NCI-H2171 treated with DMSO at 0.1 percent for 48 hours (cell line): ENCODE data around the gene RNF32.
"Not testable (repeated sequence)": the region's sequence is repeated elsewhere in the genome, so short reads cannot be mapped to it uniquely, and the experiment has no call there.

ENCODE experiments used
- DNase-seq: peaks from one replicate; lab custom pipeline; 2025; lab: John Stamatoyannopoulos, UW

The RNF32 gene

DNA sequence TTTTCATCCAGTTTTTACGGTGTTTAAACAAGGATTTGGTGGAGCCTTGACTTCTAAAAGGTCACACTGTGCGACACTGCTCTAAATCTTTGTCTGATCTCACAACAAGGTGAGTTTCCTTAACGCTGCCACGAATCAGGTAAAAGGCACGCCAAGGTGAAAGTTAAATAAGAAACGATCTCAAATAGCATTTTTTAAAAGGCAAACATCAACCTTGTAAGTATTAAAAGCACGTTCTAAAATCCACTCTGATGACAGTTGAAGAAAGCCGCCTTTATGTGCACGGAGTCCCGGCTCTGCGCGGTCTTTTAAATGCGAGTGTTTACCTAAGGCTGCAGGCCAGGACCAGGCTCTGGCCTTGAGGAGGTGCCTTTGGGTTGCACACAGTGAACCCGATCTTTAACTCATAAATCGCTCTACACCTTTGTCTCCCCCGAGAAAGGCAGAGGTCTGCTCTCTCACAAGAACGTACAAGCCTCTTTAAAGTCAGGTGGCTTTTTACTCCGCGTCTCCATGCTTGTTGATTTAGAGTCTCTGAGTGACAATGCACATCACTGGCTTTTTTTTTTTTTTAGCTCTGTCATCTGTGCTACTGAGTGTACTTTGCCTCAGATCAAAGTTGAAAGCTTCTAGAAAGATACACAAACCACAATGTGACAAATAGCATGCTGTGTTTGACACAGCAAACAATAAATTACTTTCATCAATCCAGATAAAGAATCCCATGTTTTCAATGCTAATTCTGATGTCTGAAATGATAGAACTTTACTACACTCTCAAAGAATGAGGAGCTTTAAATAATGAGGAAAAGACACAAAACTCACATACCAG lies 25.9 kb upstream of the RNF32 start:
- no peak for DNase-seq

DNA sequence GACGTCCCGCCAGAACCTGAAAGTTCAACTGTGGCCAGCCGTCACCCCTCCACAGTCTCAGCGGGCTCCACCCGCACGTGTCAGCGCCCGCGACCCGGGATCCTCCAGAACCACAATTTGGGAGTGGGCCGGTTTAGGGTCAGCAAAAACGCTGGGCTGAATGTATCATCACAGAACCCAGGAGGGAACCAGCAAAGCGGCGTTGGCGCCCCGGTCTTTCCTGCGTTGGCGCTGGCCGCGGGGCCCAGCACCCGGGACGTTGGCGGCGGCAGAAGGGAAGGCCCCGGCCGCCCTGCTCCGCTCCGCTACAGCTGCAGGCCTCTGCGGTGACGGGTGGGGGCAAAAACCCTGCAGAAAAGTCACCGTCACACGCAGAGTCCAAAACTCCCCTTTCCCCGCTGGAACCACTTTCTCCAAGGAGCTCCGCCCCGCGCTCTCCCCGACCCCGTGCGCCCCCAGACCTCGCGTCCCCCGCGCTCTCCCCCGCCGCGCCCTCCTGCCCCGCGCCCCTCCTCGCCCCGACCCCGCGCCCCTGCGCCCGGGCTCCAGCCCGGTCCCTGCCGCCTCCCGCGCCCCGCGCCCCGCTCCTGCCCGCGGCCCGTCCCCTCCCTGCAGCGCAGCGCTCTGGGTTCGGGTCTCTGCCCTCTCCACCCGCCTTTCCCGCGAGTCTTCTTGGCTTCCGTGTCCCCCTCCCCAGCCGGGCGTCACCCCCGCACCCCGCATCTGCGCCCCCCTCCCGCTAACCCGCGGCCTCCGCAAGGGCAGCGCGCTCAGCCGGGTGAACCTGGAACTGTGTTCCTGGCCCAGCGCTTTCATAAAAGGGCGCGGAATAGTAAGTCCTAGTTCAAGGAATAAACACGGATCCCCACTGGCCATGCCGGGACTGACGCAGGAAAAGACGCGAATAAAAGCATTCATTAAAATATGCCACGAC lies 24.0 kb upstream of the RNF32 start:
- no peak for DNase-seq

DNA sequence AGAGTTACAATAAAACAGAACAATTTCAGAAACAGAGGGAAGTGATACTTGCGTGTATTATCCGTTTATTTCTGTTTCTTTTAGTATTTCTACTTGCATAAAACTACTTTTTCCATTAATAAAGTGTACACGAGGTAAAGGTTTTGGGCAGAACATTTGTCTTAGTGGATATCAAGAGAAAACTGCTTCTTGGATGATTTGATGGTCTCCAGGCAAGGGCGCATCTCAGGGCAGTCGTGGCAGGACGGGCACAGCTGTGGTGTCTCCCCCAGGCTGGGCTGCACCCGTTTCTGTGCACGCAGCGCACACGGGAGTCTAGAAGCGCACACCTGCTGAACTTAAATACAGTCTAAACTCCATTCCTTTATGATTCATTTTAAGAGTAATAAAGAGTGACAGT lies 23.4 kb upstream of the RNF32 start:
- DNase-seq = no peak

DNA sequence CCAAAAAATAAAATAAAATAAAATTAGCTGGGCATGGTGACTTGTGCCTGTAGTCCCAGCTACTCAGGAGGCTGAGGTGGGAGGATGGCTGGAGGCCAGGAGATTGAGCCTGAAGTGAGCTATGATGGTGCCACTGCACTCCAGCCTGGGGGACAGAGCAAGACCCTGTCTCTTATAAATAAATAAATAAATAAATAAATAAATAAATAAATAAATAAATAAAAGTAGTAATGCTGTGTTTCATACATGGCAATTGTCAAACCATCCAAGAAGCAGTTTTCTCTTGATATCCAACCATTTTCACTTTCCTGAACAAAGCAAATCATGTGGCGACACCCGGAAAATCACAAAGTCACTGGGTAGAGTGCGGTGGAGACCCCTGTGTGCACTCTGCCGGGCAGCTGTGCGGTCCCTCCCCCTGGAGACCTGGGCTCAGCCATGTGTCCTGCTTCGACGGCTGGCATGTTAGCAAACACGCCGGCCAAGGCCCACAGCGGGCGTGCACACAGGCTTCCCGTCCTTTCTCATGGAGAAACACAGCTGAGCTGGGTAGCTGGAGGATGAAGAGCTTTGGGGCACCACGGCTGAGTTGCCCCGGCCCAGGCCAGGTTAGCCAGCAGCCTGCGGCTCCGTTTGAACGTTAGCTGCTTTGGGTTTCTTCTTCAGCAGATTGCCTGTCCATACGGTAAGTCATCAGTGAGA lies 22.3 kb upstream of the RNF32 start:
- no peak for DNase-seq

GRCh38 chr7:156618780-156619367 lies 21.7 kb upstream of the RNF32 start:
- DNase-seq = no peak

GRCh38 chr7:156619488-156620290 lies 20.9 kb upstream of the RNF32 start:
- DNase-seq = not testable (repeated sequence)

- DNase-seq = no peak
These were observed 20.3 kb upstream of the RNF32 start for GRCh38 chr7:156620291-156620675.

- no peak for DNase-seq
These were observed 18.9 kb upstream of the RNF32 start for GRCh38 chr7:156621652-156622051.

DNA sequence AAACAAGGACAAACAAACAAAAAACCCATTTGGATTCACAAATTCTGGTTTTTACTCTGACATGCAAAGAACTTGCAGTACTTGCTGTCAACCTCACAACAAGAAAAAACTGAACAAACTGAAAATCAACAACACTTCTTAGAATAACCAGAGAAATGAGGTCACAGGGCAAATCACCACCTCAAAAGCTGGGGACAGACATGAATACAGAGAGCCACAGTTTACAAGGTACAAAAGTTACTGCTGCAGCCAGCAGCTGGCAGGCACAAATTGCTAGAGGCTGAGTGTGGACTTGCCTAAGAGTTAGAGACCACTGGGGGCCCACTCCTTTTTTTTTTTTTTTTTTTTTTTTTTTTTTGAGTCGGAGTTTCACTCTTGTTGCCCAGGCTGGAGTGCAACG lies 15.0 kb upstream of the RNF32 start:
- DNase-seq = no peak

DNA sequence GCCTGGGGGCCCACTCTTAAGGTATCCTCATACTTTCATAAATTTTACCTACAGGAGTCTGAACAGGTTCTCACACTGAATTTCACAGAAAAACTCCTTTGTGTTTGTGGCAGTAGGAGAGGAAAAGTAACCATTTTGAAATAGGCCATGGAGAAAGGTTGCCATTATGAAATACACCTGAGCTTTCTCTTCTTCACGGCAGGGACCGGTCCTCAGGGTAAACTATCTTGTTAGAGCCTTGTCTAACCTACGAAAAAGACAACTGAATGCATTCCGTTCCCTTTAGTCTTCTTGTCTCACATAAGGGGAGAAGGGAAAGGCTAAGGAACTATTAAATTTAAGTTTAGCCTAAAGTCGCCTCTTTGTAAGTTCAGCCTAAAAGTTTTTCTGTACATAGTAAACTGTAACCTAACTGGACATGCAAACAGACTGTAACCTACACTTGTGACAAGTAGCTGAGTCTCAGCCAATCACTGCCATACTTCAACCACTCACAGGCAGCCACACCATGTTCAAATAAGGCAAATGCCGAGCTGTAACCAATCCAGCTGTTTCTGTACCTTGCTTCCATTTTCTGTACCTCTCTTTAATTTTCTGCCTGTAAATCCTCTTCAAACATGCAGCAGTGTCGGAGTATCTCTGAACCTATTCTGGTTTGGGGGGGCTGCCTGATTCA lies 14.2 kb upstream of the RNF32 start:
- DNase-seq = no peak

- no peak for DNase-seq
These were observed 12.0 kb upstream of the RNF32 start for GRCh38 chr7:156628562-156628961.

DNA sequence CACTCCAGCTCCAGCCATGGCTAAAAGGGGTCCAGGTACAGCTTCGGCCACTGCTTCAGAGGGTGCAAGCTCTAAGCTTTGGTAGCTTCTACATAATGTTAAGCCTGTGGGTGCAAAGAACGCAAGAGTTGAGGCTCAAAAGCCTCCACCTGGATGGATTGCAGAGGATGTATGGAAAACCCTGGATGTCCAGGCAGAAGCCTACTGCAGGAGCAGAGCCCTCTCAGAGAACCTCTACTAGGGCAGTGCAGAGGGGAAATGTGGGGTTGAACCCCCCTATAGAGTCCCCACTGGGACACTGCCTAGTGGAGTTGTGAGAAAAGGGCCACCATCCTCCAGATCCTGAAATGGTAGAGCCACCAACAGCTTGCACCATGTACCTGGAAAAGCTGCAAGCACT lies 10.7 kb upstream of the RNF32 start:
- no peak for DNase-seq

DNA sequence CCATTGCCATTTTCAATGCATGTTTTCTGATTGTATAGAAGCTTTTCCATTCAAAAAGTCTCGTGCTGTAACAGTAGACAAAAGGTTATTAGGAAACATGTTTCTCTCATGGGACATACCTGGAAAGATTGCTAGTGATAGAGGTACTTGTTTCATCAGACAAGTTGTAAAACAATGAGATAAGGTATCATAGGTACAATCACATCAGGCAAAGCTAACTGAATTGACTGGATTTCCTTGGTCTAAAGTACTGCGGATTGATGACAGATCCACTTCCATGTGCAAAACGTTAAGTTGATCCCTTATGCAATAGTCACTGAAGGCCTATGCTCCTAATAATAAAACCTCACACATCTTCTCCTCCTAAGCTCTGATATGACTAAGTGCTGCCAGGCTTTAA lies 6.5 kb upstream of the RNF32 start:
- DNase-seq = no peak

- no peak for DNase-seq
These were observed 4.8 kb upstream of the RNF32 start for GRCh38 chr7:156635529-156636385.

DNA sequence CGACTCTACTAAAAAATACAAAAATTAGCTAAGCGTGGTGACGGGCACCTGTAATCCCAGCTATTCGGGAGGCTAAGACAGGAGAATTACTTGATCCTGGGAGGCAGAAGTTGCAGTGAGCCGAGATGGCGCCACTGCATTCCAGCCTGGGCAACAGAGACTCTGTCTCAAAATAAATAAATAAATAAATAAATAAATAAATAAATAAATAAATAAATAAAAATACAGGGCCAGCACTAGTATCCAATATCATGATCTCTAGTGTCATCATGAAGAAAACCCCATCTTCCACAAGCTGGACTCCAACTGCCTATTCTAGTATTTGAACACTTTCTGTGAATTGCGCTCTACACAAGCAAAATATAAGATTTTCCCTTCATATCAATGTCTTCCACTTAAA lies 3.5 kb upstream of the RNF32 start:
- not testable (repeated sequence) for DNase-seq

DNA sequence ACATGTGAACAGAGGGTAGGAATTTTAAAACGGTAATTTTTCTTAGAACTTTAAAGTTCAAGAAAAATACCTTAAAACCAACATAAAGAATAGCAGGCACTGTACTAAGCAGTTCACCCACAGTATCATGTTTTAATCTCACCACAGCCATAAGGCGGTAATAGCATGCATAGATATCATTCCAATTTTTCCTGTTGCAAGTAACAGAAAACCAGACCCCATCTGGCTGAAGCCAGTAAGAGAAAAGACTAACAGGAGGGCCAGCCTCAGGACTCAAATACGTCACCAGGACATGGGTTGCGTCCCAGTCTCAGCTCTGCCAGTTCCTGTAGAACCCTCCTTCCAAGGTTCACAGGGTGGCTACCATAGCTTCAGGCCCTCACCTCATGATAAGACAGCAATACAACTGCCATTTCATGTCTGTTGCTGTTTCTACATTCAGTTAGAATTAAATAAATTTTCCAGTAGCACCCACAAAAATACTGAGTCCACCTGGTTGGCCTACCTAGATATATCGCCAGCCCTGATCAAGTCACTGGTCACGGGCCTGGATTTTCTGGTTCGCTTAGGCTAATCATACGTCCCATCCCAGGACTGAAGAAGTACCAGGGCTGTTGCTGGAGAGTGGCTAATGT lies 2.0 kb upstream of the RNF32 start:
- DNase-seq = peak; percentile 30

DNA sequence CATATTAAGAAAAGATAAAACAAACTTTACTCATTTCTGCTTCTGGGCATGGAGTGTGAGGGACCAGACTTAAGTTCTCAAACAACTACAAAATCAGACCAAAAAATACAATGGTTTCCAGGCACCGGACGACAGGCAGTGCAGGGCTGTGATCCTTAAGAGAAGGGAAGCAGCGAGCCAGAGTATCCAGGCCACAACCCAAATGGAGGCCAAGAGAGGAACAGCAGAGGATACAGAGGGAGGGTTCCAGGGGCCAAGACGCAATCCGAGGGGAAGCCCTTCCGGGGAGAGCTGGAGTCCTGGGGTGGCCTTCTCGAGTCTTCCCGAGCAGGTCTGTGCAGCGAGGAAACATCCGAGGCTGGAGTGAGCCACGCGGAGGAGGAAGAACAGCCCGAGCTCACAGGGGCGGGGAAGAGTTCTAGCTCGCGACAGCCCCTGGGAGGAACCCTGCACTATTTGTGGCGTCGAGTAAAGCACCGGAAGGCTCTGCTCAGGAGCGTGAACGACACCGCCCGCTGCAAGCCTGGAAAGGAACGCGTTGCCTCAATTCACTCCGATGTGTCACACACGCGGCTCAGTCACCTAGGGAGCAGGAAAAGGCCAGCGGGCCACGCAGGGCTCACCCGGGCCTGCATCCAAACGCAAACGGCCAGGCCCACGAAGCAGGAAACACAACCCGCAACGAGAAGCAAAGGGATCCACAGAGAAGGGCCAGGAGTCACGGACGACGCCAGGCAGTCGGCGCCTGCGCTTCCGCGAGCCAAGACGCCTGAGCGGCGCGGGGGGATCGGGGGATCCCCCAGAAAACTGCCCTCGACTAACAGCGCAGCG lies 933 bp upstream of the RNF32 start:
- DNase-seq = no peak

GRCh38 chr7:156640949-156641485 lies 443 bp downstream of the RNF32 start:
- peak; percentile 73 for DNase-seq
